ENCODE measurements around the gene SLC16A5.
"Not testable (repeated sequence)": the region's sequence is repeated elsewhere in the genome, so short reads cannot be mapped to it uniquely, and the experiment has no call there.

SLC16A5 gene

GRCh38 chr17:75087558-75088453, at the start of gene SLC16A5:
TSS of gene SLC16A5 (plus strand) at chr17:75087954. CDS start at chr17:75093637, 5,683 bp downstream.
- DNase-seq = no peak

DNA sequence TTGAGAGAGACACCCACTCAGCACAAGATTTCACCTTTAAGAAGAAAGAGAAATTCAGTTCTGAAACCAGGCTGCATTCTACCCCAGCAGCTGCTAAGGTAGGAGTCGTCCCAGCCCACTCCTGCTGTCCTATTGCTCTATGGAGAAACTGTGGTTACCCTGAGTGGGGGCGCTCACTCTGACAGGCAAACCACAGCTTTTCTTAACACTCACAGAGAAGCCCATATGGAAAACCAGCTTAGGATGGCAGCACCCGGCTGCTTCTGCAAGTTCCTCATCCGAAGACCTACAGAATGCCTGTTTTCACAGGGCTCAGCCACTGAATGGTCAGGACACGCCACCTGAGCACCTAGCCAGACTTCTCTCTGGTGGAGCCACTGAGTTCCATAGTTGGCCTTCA, 48.5 kb upstream of the SLC16A5 start:
- DNase-seq = no peak

DNA sequence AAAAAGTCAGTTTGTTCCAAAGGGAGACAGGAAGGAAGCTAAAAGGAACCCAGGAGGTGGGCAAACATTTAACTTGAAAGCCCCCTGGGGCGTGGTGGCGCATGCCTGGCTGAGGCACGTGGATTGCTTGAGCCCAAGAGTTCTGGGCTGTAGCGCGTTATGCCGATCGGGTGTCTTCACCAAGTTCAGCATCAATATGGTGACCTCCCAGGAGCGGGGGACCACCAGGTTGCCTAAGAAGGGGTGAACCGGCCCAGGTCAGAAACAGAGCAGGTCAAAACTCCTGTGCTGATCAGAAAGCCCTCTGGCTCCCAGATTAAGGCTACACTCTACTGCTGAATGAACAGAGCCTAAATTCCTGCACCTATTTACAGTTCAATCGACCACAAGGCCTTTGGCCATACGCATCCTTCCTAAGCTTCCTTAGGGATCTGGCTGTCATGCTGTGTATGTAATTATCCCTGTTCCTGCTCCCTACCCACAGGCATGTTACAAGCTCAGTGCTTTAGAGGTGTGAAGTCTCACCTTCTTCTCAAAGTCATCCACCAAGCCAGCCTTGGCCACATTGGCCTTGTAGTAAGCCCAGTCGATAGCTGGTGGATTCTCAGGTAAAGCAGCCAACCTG, 46.0 kb upstream of the SLC16A5 start:
- no peak for DNase-seq

- not testable (repeated sequence) for DNase-seq
Observed at GRCh38 chr17:75043789-75044188, 44.0 kb upstream of the SLC16A5 start.

DNA sequence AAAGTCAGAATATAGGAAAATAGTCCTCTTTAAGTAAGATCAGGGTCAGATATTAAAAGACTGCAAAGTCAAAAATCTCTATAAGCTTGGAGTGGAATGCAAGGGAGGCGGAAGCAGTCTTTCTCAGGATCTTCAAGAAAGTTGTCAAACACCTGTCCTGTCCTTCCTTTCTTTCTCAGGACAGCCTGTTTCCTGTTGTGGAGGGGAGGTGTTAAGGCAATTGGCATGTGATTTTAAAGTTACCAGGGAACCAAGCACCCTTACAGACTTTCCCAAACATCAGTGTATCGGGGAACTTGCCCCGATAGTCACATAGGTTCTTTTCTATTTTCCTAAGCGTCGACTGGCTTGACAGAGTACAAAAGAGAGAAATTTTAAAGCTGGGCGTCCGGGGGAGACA, 43.0 kb upstream of the SLC16A5 start:
- no peak for DNase-seq

DNA sequence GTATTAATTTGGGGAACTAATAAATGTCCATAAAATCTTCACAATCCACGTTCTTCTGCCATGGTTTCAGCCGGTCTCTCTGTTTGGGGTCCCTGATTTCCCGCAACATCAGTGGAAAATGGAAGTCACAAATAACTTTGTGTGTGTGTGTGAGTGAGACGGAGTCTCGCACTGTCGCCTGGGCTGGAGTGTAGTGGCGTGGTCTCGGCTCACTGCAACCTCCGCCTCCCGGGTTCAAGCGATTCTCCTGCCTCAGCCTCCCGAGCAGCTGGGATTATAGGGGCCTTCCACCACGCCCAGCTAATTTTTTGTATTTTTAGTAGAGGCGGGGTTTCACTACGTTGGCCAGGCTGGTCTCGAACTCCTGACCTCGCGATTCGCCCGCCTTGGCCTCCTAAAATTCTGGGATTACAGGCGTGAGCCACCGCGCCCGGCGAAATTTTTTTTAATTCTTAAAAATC, 41.8 kb upstream of the SLC16A5 start:
- not testable (repeated sequence) for DNase-seq

- DNase-seq = peak; percentile 96 to 97 (median 97)
Observed at GRCh38 chr17:75046407-75047289, 41.1 kb upstream of the SLC16A5 start, which contains the start of the genes ATP5PD and KCTD2. TSS of gene ATP5PD (minus strand) at chr17:75046969. CDS start at chr17:75042650, 4,319 bp downstream. TSS of gene KCTD2 (plus strand) at chr17:75047225. CDS start at chr17:75047251, 26 bp downstream.

DNA sequence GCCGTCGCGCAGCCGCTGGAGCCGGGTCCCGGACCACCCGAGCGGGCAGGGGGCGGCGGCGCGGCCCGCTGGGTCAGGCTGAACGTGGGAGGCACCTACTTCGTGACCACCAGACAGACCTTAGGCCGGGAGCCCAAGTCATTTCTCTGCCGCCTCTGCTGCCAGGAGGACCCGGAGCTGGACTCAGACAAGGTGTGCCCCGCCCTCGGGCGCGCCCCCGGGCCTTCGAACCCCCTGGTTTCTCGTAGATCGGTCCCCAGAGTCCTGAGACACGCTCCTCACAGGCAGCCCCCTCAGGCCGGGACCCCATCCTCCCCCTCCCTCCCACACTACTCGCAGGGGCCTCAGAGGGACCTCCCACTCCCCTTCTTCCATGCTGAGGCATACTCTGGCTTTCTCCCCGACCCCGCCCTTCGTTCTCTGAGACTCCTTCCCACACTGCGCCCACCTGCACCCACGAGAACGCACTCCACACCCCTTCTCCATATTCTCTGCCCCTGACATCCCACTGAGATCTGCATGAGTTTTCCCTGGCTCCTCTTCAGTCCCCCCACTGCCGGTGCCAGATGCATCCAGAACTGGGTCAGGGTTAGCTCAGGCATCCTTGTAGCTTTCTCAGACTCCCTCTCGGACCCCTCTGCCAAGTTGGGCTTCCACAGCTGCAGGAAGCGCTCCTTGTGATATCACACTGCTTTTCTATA, 40.2 kb upstream of the SLC16A5 start:
- DNase-seq = peak in 2 of 3 experiments; percentile 25 to 53

DNA sequence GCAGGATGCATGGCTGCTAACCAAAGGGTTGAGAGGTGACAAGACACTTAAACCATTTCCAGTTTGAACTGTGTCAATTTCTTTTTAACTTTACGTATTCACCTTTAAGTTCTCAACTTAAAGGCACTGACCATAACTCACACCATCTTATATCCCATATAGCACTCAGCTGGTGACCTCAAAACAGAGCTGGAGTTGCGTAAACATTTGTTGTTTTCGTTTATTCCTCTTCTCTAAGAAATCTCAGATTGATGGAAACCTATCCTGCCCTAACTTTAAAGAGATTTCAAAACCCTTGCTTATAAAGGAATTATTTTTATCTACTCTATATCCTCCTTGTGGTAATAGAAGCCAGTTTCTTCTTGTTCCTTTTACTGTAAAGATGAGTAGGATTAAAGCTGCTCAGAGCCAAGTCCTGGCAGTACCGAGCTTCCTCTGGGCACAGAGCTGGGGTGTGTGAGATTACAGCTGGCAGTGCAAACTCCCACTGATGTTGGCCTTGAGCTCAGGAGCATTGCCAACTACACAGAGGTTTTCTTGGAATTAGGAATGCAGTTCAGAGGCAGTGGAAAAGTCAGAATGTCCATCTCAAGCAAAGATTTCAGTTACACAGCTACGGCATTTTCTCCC, 39.4 kb upstream of the SLC16A5 start:
- DNase-seq = no peak

DNA sequence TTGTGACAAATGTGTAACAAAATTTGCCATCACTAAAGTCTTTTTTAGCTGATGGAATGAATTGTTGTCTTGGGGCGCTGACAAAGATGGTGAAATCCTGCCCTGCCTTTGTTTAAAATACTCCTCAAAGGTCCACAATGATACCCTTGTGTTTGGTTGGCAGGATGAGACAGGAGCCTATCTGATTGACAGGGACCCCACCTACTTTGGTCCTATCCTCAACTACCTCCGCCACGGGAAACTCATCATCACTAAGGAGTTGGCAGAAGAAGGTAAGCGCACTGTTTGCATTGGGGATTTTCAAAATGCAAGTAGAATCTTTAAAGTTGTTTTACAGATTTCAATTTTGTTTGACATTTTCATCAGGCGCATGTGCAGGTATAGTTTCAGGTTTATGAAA, 38.7 kb upstream of the SLC16A5 start:
- no peak for DNase-seq

DNA sequence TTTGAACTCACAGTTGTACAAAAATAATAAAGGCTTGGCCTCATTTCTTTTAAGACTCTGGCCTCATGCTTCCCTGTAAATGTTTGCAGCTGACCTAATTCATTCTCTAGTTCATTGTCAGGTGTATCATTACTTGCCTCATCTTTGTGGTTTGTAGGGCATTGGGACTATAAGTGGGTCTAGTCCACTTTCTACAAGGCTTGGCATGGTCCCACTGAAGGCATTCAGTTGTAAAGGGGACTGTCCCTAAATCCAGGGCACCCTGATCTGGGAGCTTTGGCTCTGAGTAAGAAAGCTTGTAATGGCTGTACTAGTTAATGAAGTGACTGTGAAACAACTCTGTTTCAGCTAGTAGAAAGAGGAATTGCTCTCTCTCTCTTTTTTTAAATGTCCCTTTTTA, 38.0 kb upstream of the SLC16A5 start:
- no peak for DNase-seq

DNA sequence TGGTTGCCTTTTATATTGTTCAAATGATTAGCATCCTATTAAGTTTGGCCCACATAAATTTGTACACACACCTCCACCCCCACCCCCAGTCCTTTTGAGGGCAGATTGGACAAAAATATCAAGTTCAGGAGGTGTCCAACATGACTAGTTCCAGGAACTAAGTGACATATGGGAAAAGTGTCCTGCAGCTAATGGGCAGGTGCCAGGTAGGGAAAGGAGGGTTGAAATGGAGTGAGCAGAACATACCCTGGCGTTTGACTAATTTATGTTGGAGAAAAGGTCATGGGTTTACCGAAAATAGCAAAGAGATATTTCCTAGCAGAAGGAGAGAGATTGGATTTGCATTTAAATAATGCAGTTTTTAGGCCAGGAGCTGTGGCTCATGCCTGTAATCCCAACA, 35.8 kb upstream of the SLC16A5 start:
- DNase-seq = no peak

DNA sequence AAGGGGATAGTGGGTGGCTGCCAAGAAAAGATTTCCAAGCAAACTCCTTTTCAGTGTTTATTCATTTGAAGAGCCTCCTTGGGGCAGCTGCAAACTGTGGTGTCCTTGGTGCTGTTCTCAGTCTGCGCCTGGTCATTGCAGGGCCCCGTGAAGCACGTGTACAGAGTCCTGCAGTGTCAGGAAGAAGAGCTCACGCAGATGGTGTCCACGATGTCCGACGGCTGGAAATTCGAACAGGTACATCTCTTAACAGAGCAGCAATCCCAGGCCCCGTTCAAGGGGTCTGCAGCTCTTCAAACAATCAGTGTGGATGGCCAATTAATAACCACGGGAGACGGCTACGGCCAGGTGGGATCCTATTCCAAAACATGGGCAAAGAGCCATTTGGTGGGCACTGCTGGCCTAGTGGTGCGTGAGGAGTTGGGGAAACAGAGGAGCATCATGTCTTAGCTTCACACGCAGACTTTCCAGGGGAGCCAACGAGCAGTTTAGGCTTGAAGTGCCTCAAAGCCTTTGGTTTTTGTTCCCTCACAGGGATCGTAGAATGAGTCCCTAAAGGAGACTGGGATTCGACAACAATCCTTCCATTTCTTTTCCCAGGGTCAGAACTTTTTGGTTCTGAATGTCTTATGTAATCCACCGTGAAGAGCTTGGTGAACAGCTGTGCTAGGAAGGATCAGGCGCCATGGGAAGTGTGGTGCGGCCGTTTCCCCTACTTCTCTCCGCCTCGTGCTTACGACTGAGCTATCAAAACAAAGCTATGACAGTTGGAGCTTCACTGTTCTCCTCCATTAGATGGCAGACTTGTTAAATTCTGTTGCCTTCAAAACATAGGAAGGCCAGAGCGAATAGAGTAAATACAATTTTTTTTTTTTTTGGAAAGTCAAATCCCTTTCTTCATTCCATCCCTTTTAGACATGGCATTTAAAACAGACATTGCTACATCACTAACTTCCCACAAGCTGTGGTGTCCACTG, 28.1 kb upstream of the SLC16A5 start:
- peak in 2 of 3 experiments; percentile 3 to 31 for DNase-seq

DNA sequence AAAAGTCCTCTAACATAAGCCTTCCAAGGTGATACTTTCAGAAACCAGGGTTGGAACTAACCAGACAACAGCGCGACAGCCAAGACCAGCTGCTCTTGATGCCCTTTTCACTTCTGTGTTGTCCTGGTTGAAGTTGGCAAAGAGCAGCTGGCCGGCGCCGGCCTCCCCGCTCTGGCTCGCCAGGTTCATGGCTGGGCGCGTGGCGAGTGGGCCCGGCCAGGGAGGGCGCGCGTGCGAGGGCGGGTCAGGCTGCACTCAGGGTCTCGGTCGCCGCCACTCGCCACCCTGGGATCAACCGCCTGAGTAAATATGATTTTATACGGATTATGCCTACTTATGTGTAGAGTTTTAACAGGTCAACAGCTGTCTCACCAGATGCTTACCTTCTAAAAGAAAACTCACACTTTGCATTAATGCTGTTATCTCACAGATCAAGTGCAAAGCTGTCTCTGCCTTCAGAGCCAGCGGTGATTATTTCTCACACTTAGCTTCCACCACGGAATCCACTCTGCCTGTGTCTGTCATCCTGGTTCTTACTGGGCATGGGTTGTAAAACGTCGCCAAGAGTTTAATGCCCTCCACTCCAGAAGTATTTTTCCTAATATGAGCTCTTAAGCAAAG, 27.2 kb upstream of the SLC16A5 start:
- DNase-seq = no peak

GRCh38 chr17:75061055-75061438, 26.7 kb upstream of the SLC16A5 start:
- no peak for DNase-seq

- no peak for DNase-seq
Observed at GRCh38 chr17:75061618-75062017, 26.1 kb upstream of the SLC16A5 start.

GRCh38 chr17:75063201-75063600, 24.6 kb upstream of the SLC16A5 start:
- no peak for DNase-seq

DNA sequence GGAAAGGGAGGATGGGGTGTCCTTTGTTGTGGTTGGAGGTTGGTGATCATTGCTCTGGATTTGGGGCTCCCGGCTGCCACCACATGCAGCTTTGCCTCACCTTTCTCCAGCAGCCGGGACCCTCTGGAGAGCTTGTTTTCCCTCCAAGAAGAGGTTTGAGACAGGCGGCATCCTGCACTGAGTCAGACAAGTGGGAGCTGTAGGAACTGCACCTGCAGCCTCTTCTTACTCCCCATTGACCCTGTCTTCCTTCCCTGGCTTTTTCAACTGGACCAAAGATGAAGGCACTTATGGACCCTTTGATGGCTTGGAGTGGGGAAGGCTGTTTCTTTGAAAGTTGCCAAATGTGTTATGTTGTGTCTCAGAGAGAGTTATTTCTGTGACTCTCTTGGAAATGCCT, 24.1 kb upstream of the SLC16A5 start:
- DNase-seq = no peak

DNA sequence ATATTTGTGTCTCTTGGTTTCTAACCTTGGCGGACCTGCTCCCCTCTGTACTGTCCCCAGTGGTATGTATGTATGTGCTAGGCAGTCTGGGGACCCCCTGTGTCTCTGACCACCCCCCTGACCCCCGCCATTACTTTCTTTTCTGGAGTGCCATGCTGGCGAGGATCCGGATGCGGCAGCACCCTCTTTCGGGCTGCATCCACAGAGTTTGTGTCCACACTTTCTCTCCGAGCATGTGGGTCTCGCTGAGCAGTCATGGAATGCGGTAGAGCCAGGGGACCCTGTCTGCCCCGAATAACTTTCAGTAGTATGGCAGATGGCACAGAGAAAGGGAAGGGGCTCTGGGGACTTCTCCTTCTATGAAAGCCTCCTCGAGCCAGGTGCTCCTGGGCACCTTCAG, 23.7 kb upstream of the SLC16A5 start:
- DNase-seq = no peak

DNA sequence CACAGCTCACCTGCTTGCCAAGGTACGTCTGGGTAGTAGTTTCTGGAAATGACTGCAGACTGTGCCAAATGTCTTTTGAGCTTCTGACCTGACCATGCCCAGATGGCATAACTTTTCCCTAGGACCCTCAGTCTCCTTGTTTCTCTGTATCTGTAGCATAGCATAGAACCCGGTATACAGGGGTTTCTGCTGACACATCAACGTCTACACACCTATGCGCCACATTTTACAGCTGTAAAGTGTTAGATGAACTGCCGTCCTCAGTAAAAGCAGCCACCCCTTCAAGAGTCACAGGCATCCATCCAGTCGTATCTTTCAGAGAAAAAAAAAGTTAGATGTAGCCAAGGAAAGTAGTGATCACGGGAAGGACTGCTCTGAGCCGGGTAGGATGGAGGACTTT, 23.3 kb upstream of the SLC16A5 start:
- no peak for DNase-seq
